CD14-positive monocyte (primary cell): ENCODE results near the gene MMUT. TPM values are rescaled to one million over a fixed set of nuclear protein-coding genes. Genes with fewer than 3 reads are reported as not detected.

Experiments
- DNase-seq, 3 donors: peaks; one replicate each; pipeline ENCODE4 v3.0.0-alpha.2; 2011 to 2022
- H2AFZ ChIP-seq: 2 replicates; pipeline ENCODE4 v1.6.0; 2012; ENCODE audit warnings: mild to moderate bottlenecking, low read depth, low read length, inconsistent platforms; ENCODE audit not compliant: insufficient read depth, poor library complexity, severe bottlenecking
- H3K27ac ChIP-seq, 2 donors: 1 replicate in 1 of 2; 2 replicates in 1 of 2; pipeline ENCODE4 v1.5.1; 2012 to 2013; ENCODE audit warnings: low read length in 2 of 2, control low read depth in 1 of 2, inconsistent platforms in 1 of 2, low read depth in 1 of 2, mild to moderate bottlenecking in 1 of 2
- H3K27me3 ChIP-seq, 2 donors: one replicate each; pipeline versions ENCODE4 v1.6.0 to v1.6.1; 2011 to 2013; ENCODE audit warnings: low read length in 2 of 2; ENCODE audit not compliant: control insufficient read depth in 2 of 2, insufficient read depth in 2 of 2
- H3K36me3 ChIP-seq, 2 donors: replicated peaks in 1 of 2; 1 replicate in 1 of 2; 2 replicates in 1 of 2; pipeline versions ENCODE4 v1.5.1 to v1.6.1; 2012 to 2013; ENCODE audit warnings: low read length in 2 of 2, control low read depth in 1 of 2, inconsistent platforms in 1 of 2, mild to moderate bottlenecking in 1 of 2; ENCODE audit not compliant: insufficient read depth in 2 of 2, control insufficient read depth in 1 of 2
- H3K4me1 ChIP-seq, 2 donors: 1 replicate in 1 of 2; 2 replicates in 1 of 2; pipeline versions ENCODE4 v1.5.1 to v1.6.1; 2012 to 2013; ENCODE audit warnings: low read length in 2 of 2, control low read depth in 1 of 2, inconsistent platforms in 1 of 2, mild to moderate bottlenecking in 1 of 2, moderate library complexity in 1 of 2; ENCODE audit not compliant: insufficient read depth in 2 of 2, control insufficient read depth in 1 of 2
- H3K4me2 ChIP-seq: replicated peaks from 2 replicates; pipeline ENCODE3; 2012; ENCODE audit warnings: low read length, moderate library complexity, mild to moderate bottlenecking; ENCODE audit not compliant: poor library complexity, severe bottlenecking; ENCODE audit errors: extremely low read depth
- H3K4me3 ChIP-seq, 3 experiments: fragments of 200-600 bp in 1 of 3; sonication (generic) in 1 of 3; replicated peaks in 1 of 3; 1 replicate in 2 of 3; 2 replicates in 1 of 3; pipeline ENCODE4 v1.5.1; 2011 to 2013; ENCODE audit warnings: low read length in 3 of 3, mild to moderate bottlenecking in 3 of 3, control low read depth in 2 of 3, low read depth in 2 of 3, inconsistent platforms in 1 of 3, moderate library complexity in 1 of 3
- H3K79me2 ChIP-seq: 2 replicates; pipeline ENCODE4 v1.6.0; 2012; ENCODE audit warnings: mild to moderate bottlenecking, control low read depth, inconsistent platforms, low read length, moderate library complexity; ENCODE audit not compliant: insufficient read depth
- H3K9ac ChIP-seq: 2 replicates; pipeline ENCODE4 v1.6.0; 2017; ENCODE audit warnings: low read length, mild to moderate bottlenecking; ENCODE audit not compliant: insufficient read depth, poor library complexity, severe bottlenecking
- H3K9me3 ChIP-seq, 2 donors: replicated peaks in 1 of 2; 1 replicate in 1 of 2; 2 replicates in 1 of 2; pipeline versions ENCODE4 v1.5.1 to v1.6.1; 2012 to 2013; ENCODE audit warnings: low read length in 2 of 2, control low read depth in 1 of 2; ENCODE audit not compliant: control insufficient read depth in 1 of 2, insufficient read depth in 1 of 2
- H4K20me1 ChIP-seq: 2 replicates; pipeline ENCODE4 v1.6.0; 2012; ENCODE audit warnings: mild to moderate bottlenecking, low read length, control low read depth, moderate library complexity; ENCODE audit not compliant: insufficient read depth
- H3K27ac Mint-ChIP-seq, 7 donors: one replicate each; pipeline ENCODE4 v1.8.0; 2020; ENCODE audit warnings: mild to moderate bottlenecking in 7 of 7, mixed read lengths in 7 of 7, moderate library complexity in 6 of 7, inconsistent platforms in 2 of 7
- H3K27me3 Mint-ChIP-seq, 3 donors: one replicate each; pipeline ENCODE4 v1.8.0; 2021 to 2022; ENCODE audit warnings: low read depth in 3 of 3, mild to moderate bottlenecking in 3 of 3, mixed read lengths in 3 of 3, moderate library complexity in 3 of 3, inconsistent platforms in 1 of 3
- H3K36me3 Mint-ChIP-seq, 2 donors: one replicate each; pipeline ENCODE4 v1.8.0; 2020; ENCODE audit warnings: mixed read lengths in 2 of 2, inconsistent platforms in 1 of 2, mild to moderate bottlenecking in 1 of 2
- H3K4me1 Mint-ChIP-seq: one replicate; pipeline ENCODE4 v1.8.0; 2020; ENCODE audit warnings: mild to moderate bottlenecking, mixed read lengths
- H3K4me3 Mint-ChIP-seq, 2 donors: one replicate each; pipeline ENCODE4 v1.8.0; 2020; ENCODE audit warnings: mild to moderate bottlenecking in 2 of 2, mixed read lengths in 2 of 2, moderate library complexity in 1 of 2
- H3K9me3 Mint-ChIP-seq, 7 donors: one replicate each; pipeline ENCODE4 v1.8.0; 2020 to 2022; ENCODE audit warnings: mixed read lengths in 7 of 7, mild to moderate bottlenecking in 6 of 7, moderate library complexity in 6 of 7, inconsistent platforms in 2 of 7
- CTCF ChIP-seq: fragments of 200-600 bp; IDR thresholded peaks from one replicate; pipeline ENCODE4 v1.8.0; 2022; ENCODE audit warnings: antibody characterized with exemption, mild to moderate bottlenecking
- WGBS: methylation state at CpG from one replicate; pipeline ENCODE4 v1.1.5; 2013; ENCODE audit warnings: missing lambda C conversion rate; ENCODE audit not compliant: insufficient coverage; 5-methylcytosine and 5-hydroxymethylcytosine counted together
- intact Hi-C, 2 donors: fragments of 100-400 bp; cut with micrococcal nuclease; formaldehyde crosslinking; loops; one replicate each; pipeline versions ENCODE4 v1.15.0 to v1.15.1; 2023
- polyA plus RNA-seq, 3 donors: library from polyadenylated mRNA; depleted of rRNA in 1 of 3; unstranded in 2 of 3; stranded (reverse) in 1 of 3; fragments of 300-500 nt in 2 of 3; fragments of >200 nt in 1 of 3; fragmentation: Illumina TruSeq in 2 of 3; gene quantifications; 1 replicate in 2 of 3; 2 replicates in 1 of 3; pipeline ENCODE4 v1.2.3, GENCODE V29; 2012 to 2021

MMUT gene
- polyA plus RNA-seq, 3 donors: 3.2 to 9.2 (median 6.4) TPM

GRCh38 chr6:49409951-49410542, 53.0 kb downstream of the MMUT start:
- no peaks in the 10 kb centered on the region for H3K9me3 Mint-ChIP-seq
- Histone ChIP-seq H3K36me3 (no peaks in the 10 kb centered on the region), H3K4me2 (no peak overlapping the region), H3K79me2 (no peaks in the 10 kb centered on the region), H3K27ac (no peak overlapping the region), H3K4me1 (no peaks in the 10 kb centered on the region), H3K4me3 (no peak overlapping the region), H3K9ac (no peak overlapping the region), H2AFZ (no peak overlapping the region), H3K27me3 (no peaks in the 10 kb centered on the region), H4K20me1 (no peaks in the 10 kb centered on the region), H3K9me3 (no peaks in the 10 kb centered on the region)
- peak; percentile 76 for TF ChIP-seq CTCF
- H3K36me3 Mint-ChIP-seq: no peaks in the 10 kb centered on the region
- WGBS: 33% methylated on average over 6 of the region's 9 CpGs
- H3K27ac Mint-ChIP-seq: no peak overlapping the region
- peak; percentile 6 to 30 (median 22) for DNase-seq
- no peak overlapping the region for H3K4me3 Mint-ChIP-seq
- intact Hi-C loops: loop anchor here in 1 of 2 donors (5.0 kb wide), 1 partner anchor 1623 kb away; no protein-coding TSS in a partner anchor
- H3K4me1 Mint-ChIP-seq: no peaks in the 10 kb centered on the region
- H3K27me3 Mint-ChIP-seq: peaks cover 0 to 5% (median 2%) of the 10 kb centered on the region in 3 donors

GRCh38 chr6:49406250-49406970, 56.6 kb downstream of the MMUT start:
- intact Hi-C loops: loop anchor here in 1 of 2 donors (5.0 kb wide), 1 partner anchor 1619 kb away; no protein-coding TSS in a partner anchor
- Histone ChIP-seq H3K4me2 (no peak overlapping the region), H4K20me1 (no peaks in the 10 kb centered on the region), H3K79me2 (no peaks in the 10 kb centered on the region), H3K27ac (no peak overlapping the region), H2AFZ (no peak overlapping the region), H3K27me3 (no peaks in the 10 kb centered on the region), H3K9me3 (no peaks in the 10 kb centered on the region), H3K4me1 (no peaks in the 10 kb centered on the region), H3K9ac (no peak overlapping the region), H3K4me3 (no peak overlapping the region), H3K36me3 (no peaks in the 10 kb centered on the region)
- Mint-ChIP-seq H3K27ac (no peak overlapping the region), H3K27me3 (peaks cover 0 to 2% (median 2%) of the 10 kb centered on the region in 3 donors), H3K9me3 (no peaks in the 10 kb centered on the region), H3K4me3 (no peak overlapping the region), H3K36me3 (no peaks in the 10 kb centered on the region), H3K4me1 (no peaks in the 10 kb centered on the region)
- WGBS: 92% methylated on average over 3 of the region's 5 CpGs
- TF ChIP-seq CTCF: no peak
- DNase-seq: no peak
